ENCODE results near the gene CLMN. TPM values are rescaled to one million over a fixed set of nuclear protein-coding genes. Genes with fewer than 3 reads are reported as not detected.

Gene CLMN
- total RNA-seq, 2 experiments from 2014 or later, result 0.27 to 0.67 TPM

- ChIA-PET POLR2A (no interaction called here), CTCF (no interaction called here)
- H3K4me1 Mint-ChIP-seq (ENCODE audit: low read depth), result peaks cover 8% of the 10 kb centered on the region
- Histone ChIP-seq H3K9me3 (ENCODE audit: control insufficient read depth in 1 of 2, insufficient read depth in 1 of 2, low read length in 2 of 2) (peaks cover 9 to 15% of the 10 kb centered on the region in 2 experiments), H3K36me3 (ENCODE audit: insufficient read depth, low read length) (no peaks in the 10 kb centered on the region), H3K4me1 (ENCODE audit: insufficient read depth, low read length) (peaks cover 4% of the 10 kb centered on the region), H3K27me3 (ENCODE audit: control insufficient read depth in 1 of 2, insufficient read depth in 2 of 2, low read length in 2 of 2) (no peaks in the 10 kb centered on the region), H3K27ac (ENCODE audit: low read depth in 1 of 2, low read length in 2 of 2) (no peak overlapping the region), H3K4me3 (ENCODE audit: low read length) (no peak overlapping the region)
- intact Hi-C loops (cut with DNase I, micrococcal nuclease), result no loop called here
- H3K4me3 Mint-ChIP-seq, result no peak overlapping the region
- DNase-seq (no peak), ATAC-seq (ENCODE audit: poor library complexity) (no peak)
- H3K36me3 Mint-ChIP-seq (ENCODE audit: low read depth), result peaks cover under 1% of the 10 kb centered on the region
- no peaks in the 10 kb centered on the region for H3K27me3 Mint-ChIP-seq
- H3K9me3 Mint-ChIP-seq, result peaks cover 9% of the 10 kb centered on the region
- TF ChIP-seq CTCF (IDR thresholded peaks at IDR 0.05), result no peak
- H3K27ac Mint-ChIP-seq, result no peak overlapping the region
These were observed 156.6 kb downstream of the CLMN start for GRCh38 chr14:95163132-95163531.

GRCh38 chr14:95162641-95163040 lies 157.1 kb downstream of the CLMN start:
- Mint-ChIP-seq H3K36me3 (ENCODE audit: low read depth) (peaks cover 6% of the 10 kb centered on the region), H3K9me3 (peaks cover 9% of the 10 kb centered on the region), H3K27ac (no peak overlapping the region), H3K27me3 (no peaks in the 10 kb centered on the region), H3K4me1 (ENCODE audit: low read depth) (peaks cover 12% of the 10 kb centered on the region), H3K4me3 (no peak overlapping the region)
- Histone ChIP-seq H3K36me3 (ENCODE audit: insufficient read depth, low read length) (no peaks in the 10 kb centered on the region), H3K27me3 (ENCODE audit: control insufficient read depth in 1 of 2, insufficient read depth in 2 of 2, low read length in 2 of 2) (no peaks in the 10 kb centered on the region), H3K9me3 (ENCODE audit: control insufficient read depth in 1 of 2, insufficient read depth in 1 of 2, low read length in 2 of 2) (peaks cover 9 to 15% of the 10 kb centered on the region in 2 experiments), H3K4me1 (ENCODE audit: insufficient read depth, low read length) (peaks cover 9% of the 10 kb centered on the region), H3K4me3 (ENCODE audit: low read length) (no peak overlapping the region), H3K27ac (ENCODE audit: low read depth in 1 of 2, low read length in 2 of 2) (no peak overlapping the region)
- no peak for TF ChIP-seq CTCF (IDR thresholded peaks at IDR 0.05)
- DNase-seq (no peak), ATAC-seq (ENCODE audit: poor library complexity) (no peak)
- intact Hi-C loops (cut with DNase I, micrococcal nuclease), result no loop called here
- ChIA-PET CTCF (no interaction called here), POLR2A (no interaction called here)

- H3K4me1 Mint-ChIP-seq (ENCODE audit: low read depth), result peaks cover 49% of the 10 kb centered on the region
- H3K9me3 Mint-ChIP-seq, result no peaks in the 10 kb centered on the region
- peak within 1 kb of the TSS; percentile 100 for H3K27ac Mint-ChIP-seq
- CTCF ChIA-PET, result no interaction called here
- peaks cover 7% of the 10 kb centered on the region for H3K36me3 Mint-ChIP-seq (ENCODE audit: low read depth)
- peak; percentile 73 for ATAC-seq (ENCODE audit: poor library complexity)
- intact Hi-C loops (cut with DNase I, micrococcal nuclease), result loop anchor here in 1 of 2 experiments (5.0 to 10.0 kb wide), 3 partner anchors 360 to 1637 kb away; partner anchors contain the start of genes SYNE3 and VRK1
- no peaks in the 10 kb centered on the region for H3K27me3 Mint-ChIP-seq
- POLR2A ChIA-PET, result interaction anchor here (0.8 to 1.6 kb wide), 10 partner anchors 8 to 1077 kb away, joined by 3 to 9 read pairs (median 3); partner anchors contain the start of genes DDX24, GLRX5 and IFI27L1
- DNase-seq, result peak; percentile 89 to 96 (median 93)
- H3K4me1 ChIP-seq (ENCODE audit: insufficient read depth, low read length), result peaks cover 28% of the 10 kb centered on the region
- peak within 1 kb of the TSS; percentile 83 for H3K4me3 ChIP-seq (ENCODE audit: low read length)
- no peaks in the 10 kb centered on the region for H3K9me3 ChIP-seq (ENCODE audit: control insufficient read depth in 1 of 2, insufficient read depth in 1 of 2, low read length in 2 of 2)
- TF ChIP-seq CTCF (IDR thresholded peaks at IDR 0.05), result no peak
- no peaks in the 10 kb centered on the region for H3K27me3 ChIP-seq (ENCODE audit: control insufficient read depth in 1 of 2, insufficient read depth in 2 of 2, low read length in 2 of 2)
- no peaks in the 10 kb centered on the region for H3K36me3 ChIP-seq (ENCODE audit: insufficient read depth, low read length)
- peak within 1 kb of the TSS; percentile 99 for H3K4me3 Mint-ChIP-seq
- peak within 1 kb of the TSS; percentile 87 to 93 for H3K27ac ChIP-seq (ENCODE audit: low read depth in 1 of 2, low read length in 2 of 2)
These were observed 162.2 kb downstream of the CLMN start, which contains the start of gene DICER1 for GRCh38 chr14:95157327-95158189. Gene DICER1, minus strand, starts transcription at chr14:95157529. Its CDS starts 24,071 bp downstream, at chr14:95133458.
